Smooth muscle cell (in vitro differentiated cells): ENCODE data around the gene AP1B1. TPM values are rescaled to one million over a fixed set of nuclear protein-coding genes. Genes with fewer than 3 reads are reported as not detected.
"Not testable (repeated sequence)": the region's sequence is repeated elsewhere in the genome, so short reads cannot be mapped to it uniquely, and the experiment has no call there.

ENCODE experiments used
- DNase-seq: peaks from one replicate; lab custom pipeline; 2025; ENCODE audit not compliant: unreplicated experiment; lab: John Stamatoyannopoulos, UW
- H2AFZ ChIP-seq: fragments of 200-600 bp; sonication (generic); 2 replicates; pipeline ENCODE4 v1.6.0; 2016; ENCODE audit warnings: antibody characterized with exemption, low read depth, mild to moderate bottlenecking
- H3F3A ChIP-seq: fragments of 200-600 bp; sonication (generic); 2 replicates; pipeline ENCODE4 v1.6.0; 2017; ENCODE audit warnings: antibody characterized with exemption, low read depth
- H3K27ac ChIP-seq: fragments of 200-600 bp; sonication (generic); 2 replicates; pipeline ENCODE4 v1.5.1; 2016; ENCODE audit warnings: low read depth, mild to moderate bottlenecking
- H3K27me3 ChIP-seq: fragments of 200-600 bp; sonication (generic); 2 replicates; pipeline ENCODE4 v1.6.1; 2016; ENCODE audit warnings: low read depth, mild to moderate bottlenecking
- H3K36me3 ChIP-seq: fragments of 200-600 bp; sonication (generic); 2 replicates; pipeline ENCODE4 v1.5.1; 2016; ENCODE audit warnings: low read depth
- H3K4me1 ChIP-seq: fragments of 200-600 bp; sonication (generic); 2 replicates; pipeline ENCODE4 v1.5.1; 2016; ENCODE audit warnings: low read depth
- H3K4me2 ChIP-seq: fragments of 200-600 bp; sonication (generic); 2 replicates; pipeline ENCODE4 v1.6.0; 2016; ENCODE audit warnings: mild to moderate bottlenecking
- H3K4me3 ChIP-seq: fragments of 200-600 bp; sonication (generic); 2 replicates; pipeline ENCODE4 v1.5.1; 2016; ENCODE audit warnings: mild to moderate bottlenecking
- H3K79me2 ChIP-seq: fragments of 200-600 bp; sonication (generic); 2 replicates; pipeline ENCODE4 v1.6.0; 2016; ENCODE audit warnings: low read depth, mild to moderate bottlenecking
- H3K9ac ChIP-seq: fragments of 200-600 bp; sonication (generic); 2 replicates; pipeline ENCODE4 v1.6.0; 2016; ENCODE audit warnings: low read depth
- H3K9me3 ChIP-seq: fragments of 200-600 bp; sonication (generic); replicated peaks from 2 replicates; pipeline ENCODE4 v1.5.1; 2016; ENCODE audit warnings: low read depth
- H4K20me1 ChIP-seq: fragments of 200-600 bp; sonication (generic); 2 replicates; pipeline ENCODE4 v1.6.0; 2016; ENCODE audit warnings: low read depth
- WGBS: methylation state at CpG from one replicate; pipeline ENCODE4 v1.1.7; 2016; ENCODE audit warnings: low lambda C conversion rate; 5-methylcytosine and 5-hydroxymethylcytosine counted together
- polyA plus RNA-seq: library from polyadenylated mRNA; unstranded; fragments of >200 nt; fragmentation: Nextera tagmentation; extraction: Ambion mirVana; gene quantifications from 2 replicates; pipeline ENCODE4 v1.2.1, GENCODE V29; 2016
- total RNA-seq: library from RNA; depleted of rRNA; stranded (reverse); fragments of >200 nt; gene quantifications from 2 replicates; pipeline ENCODE4 v1.2.3, GENCODE V29; 2014
- TF ChIP-seq, protein P1 (sequence below): fragments of 200-600 bp; sonication (generic); IDR thresholded peaks from 2 replicates; pipeline ENCODE4 v1.5.1; 2017; ENCODE audit warnings: borderline replicate concordance, mild to moderate bottlenecking, antibody characterized with exemption; ENCODE audit not compliant: insufficient read depth, poor library complexity, severe bottlenecking

AP1B1 gene
- total and polyA plus RNA-seq, 2 experiments from 2014 or later = 30.3 to 38.5 TPM

- DNase-seq = no peak
- Histone ChIP-seq H2AFZ (no peak overlapping the region), H3K4me3 (no peak overlapping the region), H3F3A (peaks cover 8% of the 10 kb centered on the region), H4K20me1 (peaks cover 6% of the 10 kb centered on the region), H3K4me1 (peaks cover 17% of the 10 kb centered on the region), H3K79me2 (peaks cover 16% of the 10 kb centered on the region), H3K9ac (no peak overlapping the region), H3K9me3 (no peaks in the 10 kb centered on the region), H3K27ac (no peak overlapping the region), H3K36me3 (no peaks in the 10 kb centered on the region), H3K4me2 (no peak overlapping the region), H3K27me3 (no peaks in the 10 kb centered on the region)
- TF ChIP-seq, protein P1, sequence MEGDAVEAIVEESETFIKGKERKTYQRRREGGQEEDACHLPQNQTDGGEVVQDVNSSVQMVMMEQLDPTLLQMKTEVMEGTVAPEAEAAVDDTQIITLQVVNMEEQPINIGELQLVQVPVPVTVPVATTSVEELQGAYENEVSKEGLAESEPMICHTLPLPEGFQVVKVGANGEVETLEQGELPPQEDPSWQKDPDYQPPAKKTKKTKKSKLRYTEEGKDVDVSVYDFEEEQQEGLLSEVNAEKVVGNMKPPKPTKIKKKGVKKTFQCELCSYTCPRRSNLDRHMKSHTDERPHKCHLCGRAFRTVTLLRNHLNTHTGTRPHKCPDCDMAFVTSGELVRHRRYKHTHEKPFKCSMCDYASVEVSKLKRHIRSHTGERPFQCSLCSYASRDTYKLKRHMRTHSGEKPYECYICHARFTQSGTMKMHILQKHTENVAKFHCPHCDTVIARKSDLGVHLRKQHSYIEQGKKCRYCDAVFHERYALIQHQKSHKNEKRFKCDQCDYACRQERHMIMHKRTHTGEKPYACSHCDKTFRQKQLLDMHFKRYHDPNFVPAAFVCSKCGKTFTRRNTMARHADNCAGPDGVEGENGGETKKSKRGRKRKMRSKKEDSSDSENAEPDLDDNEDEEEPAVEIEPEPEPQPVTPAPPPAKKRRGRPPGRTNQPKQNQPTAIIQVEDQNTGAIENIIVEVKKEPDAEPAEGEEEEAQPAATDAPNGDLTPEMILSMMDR = no peak
- 96% methylated on average over 6 of the region's 6 CpGs for WGBS
Measured at GRCh38 chr22:29374401-29374800, 14.0 kb downstream of the AP1B1 start.

DNA sequence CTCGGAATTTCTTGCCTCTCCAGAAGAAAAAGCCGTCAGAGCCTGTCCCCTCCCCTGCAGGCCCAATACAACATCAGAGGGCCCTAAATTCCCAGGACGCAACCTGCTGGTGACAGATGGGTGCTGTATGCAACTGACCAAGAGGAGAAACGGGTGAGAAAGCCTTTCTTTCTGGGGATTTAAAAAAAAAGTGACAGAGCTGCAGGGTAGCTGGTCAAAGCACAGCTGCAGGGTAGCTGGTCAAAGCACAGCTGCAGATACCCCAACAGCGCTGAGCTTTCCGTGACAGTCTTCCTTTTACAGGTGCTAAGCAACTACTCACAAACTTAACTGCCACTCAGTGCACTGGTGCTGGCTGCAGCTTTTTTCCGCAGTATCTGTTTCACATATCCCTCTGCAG is 17.8 kb downstream of the AP1B1 start:
- Histone ChIP-seq H3K9ac (no peak overlapping the region), H3K4me2 (no peak overlapping the region), H4K20me1 (peaks cover 3% of the 10 kb centered on the region), H3K79me2 (peaks cover 21% of the 10 kb centered on the region), H3F3A (peaks cover 15% of the 10 kb centered on the region), H3K27ac (peak overlapping the region; percentile 60), H3K27me3 (no peaks in the 10 kb centered on the region), H2AFZ (no peak overlapping the region), H3K9me3 (no peaks in the 10 kb centered on the region), H3K36me3 (no peaks in the 10 kb centered on the region), H3K4me1 (peaks cover 23% of the 10 kb centered on the region), H3K4me3 (no peak overlapping the region)
- no peak for DNase-seq
- TF ChIP-seq, protein P1 = no peak
- 78% methylated on average over 7 of the region's 7 CpGs for WGBS

- Histone ChIP-seq H3K4me2 (peak overlapping the region; percentile 78), H3K36me3 (no peaks in the 10 kb centered on the region), H3K27ac (peak overlapping the region; percentile 60), H3K9ac (no peak overlapping the region), H3F3A (peaks cover 15% of the 10 kb centered on the region), H3K27me3 (no peaks in the 10 kb centered on the region), H3K4me3 (no peak overlapping the region), H3K79me2 (peaks cover 15% of the 10 kb centered on the region), H4K20me1 (peaks cover 3% of the 10 kb centered on the region), H2AFZ (peak overlapping the region; percentile 53), H3K9me3 (no peaks in the 10 kb centered on the region), H3K4me1 (peaks cover 23% of the 10 kb centered on the region)
- TF ChIP-seq, protein P1 = no peak
- WGBS = 7% methylated on average over 9 of the region's 9 CpGs
- DNase-seq = peak; percentile 27
Measured at GRCh38 chr22:29369460-29369859, 18.9 kb downstream of the AP1B1 start.

DNA sequence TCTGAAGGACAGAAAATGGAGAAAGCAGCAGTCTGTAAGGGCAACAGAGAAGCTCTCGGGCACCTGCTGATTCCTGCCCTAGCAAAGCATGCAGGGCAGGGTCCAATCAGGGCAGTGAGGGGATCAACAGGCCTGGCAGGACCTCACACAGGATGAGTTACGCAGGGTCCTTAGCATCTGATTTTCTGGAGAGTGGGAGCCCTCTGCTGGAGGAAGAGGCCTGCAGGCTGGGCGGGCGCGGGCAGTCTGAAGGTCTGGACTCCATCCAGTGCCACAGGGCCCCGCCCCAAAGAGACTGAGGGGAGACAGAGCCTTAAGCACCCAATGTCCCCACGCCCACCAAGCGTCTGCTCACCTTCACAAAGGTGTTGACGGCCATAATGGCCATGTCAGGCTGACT is 28.9 kb downstream of the AP1B1 start:
- TF ChIP-seq, protein P1 = peak; percentile 37
- H3K4me3 ChIP-seq = no peak overlapping the region
- peaks cover 4% of the 10 kb centered on the region for H3K4me1 ChIP-seq
- 48% methylated on average over 8 of the region's 9 CpGs for WGBS
- no peaks in the 10 kb centered on the region for H4K20me1 ChIP-seq
- H3K36me3 ChIP-seq = no peaks in the 10 kb centered on the region
- H3K4me2 ChIP-seq = no peak overlapping the region
- H3K27me3 ChIP-seq = no peaks in the 10 kb centered on the region
- no peaks in the 10 kb centered on the region for H3K9me3 ChIP-seq
- H3K79me2 ChIP-seq = no peaks in the 10 kb centered on the region
- H3K27ac ChIP-seq = no peak overlapping the region
- no peak overlapping the region for H2AFZ ChIP-seq
- no peaks in the 10 kb centered on the region for H3F3A ChIP-seq
- no peak overlapping the region for H3K9ac ChIP-seq
- no peak for DNase-seq

- H3K36me3 ChIP-seq, H3F3A ChIP-seq, DNase-seq, H4K20me1 ChIP-seq, H3K9ac ChIP-seq, H3K9me3 ChIP-seq, H3K27ac ChIP-seq, H3K4me1 ChIP-seq, H3K79me2 ChIP-seq, H2AFZ ChIP-seq, H3K27me3 ChIP-seq, H3K4me3 ChIP-seq, H3K4me2 ChIP-seq: not testable (repeated sequence)
- 97% methylated on average over 12 of the region's 12 CpGs for WGBS
Measured at GRCh38 chr22:29357193-29357890, 31.0 kb downstream of the AP1B1 start.
